Uterus (tissue), 2 donors: ENCODE data around the gene MICU2.

Experiments
- CTCF ChIP-seq, 4 experiments: fragments of 200-600 bp in 2 of 4; fragments of 450-650 bp in 2 of 4; sonication (generic) in 2 of 4; IDR thresholded peaks; one replicate each; pipeline ENCODE4 v1.5.1; 2016 to 2019; ENCODE audit warnings: antibody characterized with exemption in 4 of 4, mild to moderate bottlenecking in 2 of 4, moderate library complexity in 1 of 4
- POLR2A ChIP-seq, 2 donors: fragments of 450-650 bp; IDR thresholded peaks; one replicate each; pipeline ENCODE4 v1.6.1; 2016; ENCODE audit warnings: antibody characterized with exemption in 2 of 2, mild to moderate bottlenecking in 1 of 2, moderate library complexity in 1 of 2

DNA sequence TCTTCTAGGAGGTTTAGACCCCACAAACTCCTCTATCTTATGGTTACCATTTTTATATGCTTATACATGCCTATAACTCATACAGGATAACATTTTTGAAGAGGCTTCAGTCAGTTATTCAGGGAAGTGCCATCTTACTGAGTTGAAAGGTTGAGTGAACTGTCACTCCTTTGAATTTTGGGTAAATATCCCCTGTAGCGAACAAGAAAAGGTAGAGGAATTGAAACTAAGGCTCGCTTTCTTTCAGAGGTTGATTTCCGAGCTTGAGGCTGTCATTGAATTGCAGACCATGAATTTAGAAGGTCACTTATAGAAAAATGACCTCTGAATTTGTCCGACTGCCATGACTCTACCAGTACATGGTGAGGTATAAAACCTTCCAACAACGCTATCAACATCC is 35.1 kb downstream of the MICU2 start:
- TF ChIP-seq POLR2A (IDR thresholded peaks at IDR 0.05) = no peak
- no peak for TF ChIP-seq CTCF (IDR thresholded peaks at IDR 0.05)
